Measurements from ENCODE around the gene MCIDAS.

MCIDAS gene

DNA sequence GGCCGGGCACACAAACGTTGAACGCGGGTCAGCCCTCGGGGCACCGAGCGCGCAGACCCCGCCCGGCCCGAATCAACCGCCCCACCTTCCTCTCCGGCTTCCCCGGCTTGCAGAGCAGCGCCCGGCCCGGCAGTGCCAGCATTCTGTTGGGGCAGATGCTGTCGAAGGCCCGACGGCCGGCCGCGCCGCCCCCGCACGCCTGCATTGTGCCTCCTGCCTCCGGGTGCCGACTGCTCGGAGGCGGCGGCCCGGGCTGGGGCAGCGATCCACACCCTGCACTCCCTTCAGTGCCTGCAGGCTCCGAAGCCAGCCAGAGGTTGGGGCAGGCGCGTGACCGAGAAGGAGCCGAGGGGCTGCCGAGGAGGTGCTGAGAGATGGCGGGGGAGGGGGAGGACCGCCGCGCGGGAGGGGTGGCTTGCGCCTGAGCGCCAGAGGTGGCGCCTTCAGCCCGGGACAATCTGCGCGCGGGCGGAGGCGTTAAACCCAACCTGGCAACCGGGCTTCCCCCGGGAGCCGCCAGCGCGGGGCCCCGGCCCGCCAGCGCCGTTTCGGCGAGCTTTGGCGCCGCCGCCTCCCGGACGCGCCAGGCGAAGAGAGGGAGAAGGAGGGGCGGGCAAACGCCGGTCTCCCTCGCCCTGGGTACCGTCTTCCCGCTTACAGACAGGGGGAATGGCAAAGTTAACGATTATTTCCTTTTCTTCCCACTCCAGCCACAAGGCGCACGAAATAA, at the start of gene MCIDAS:
TSS of gene MCIDAS (minus strand) at position 382 of the 730 bp plus-strand sequence. CDS start at position 205, 177 bp downstream.
- peak; percentile 83 for DNase-seq (ENCODE audit: low spot score)

- peak; percentile 23 for DNase-seq (ENCODE audit: low spot score)
Observed at GRCh38 chr5:55276771-55277170, 49.7 kb upstream of the MCIDAS start.

DNA sequence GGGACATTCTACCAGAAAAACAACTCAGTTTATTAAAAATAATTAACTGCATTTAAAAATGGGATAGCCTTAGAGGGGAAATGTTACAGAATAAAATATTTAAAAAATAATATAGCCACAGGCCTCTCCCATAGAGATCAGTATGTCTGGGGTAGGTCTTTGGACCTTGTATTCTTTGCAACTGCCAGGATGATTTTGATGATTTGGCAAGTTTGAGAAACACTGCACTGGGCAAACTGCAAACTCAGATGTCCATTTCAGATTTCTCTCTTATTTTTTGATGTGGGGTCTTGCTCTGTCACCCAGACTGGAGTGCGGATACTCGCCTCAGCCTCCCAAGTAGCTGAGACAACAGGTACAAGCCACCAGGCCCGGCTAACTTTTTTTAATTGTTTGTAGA, 31.2 kb upstream of the MCIDAS start:
- no peak for DNase-seq (ENCODE audit: low spot score)

- no peak for DNase-seq (ENCODE audit: low spot score)
Observed at GRCh38 chr5:55254802-55255201, 27.7 kb upstream of the MCIDAS start.

GRCh38 chr5:55250064-55250463, 22.9 kb upstream of the MCIDAS start:
- DNase-seq (ENCODE audit: low spot score): no peak

DNA sequence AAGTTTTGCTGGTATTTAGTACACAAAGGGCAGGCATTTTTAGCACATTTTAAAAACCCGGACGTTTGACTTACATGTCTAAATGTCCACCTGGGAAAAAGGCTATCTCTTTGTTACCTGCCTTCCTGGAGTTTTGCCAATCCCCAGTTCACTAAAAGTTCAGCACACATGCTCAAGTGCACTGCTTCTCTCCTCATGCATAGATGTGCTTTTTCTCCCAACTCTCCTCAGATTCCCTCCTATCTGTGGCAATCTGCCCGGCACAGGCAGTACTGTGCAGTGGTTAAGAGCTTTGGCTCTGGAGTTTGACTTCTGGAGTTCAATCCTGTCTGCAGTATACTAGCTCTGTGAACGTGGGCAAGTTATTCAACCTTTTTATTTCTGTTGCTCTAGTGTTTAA, 14.6 kb upstream of the MCIDAS start:
- no peak for DNase-seq (ENCODE audit: low spot score)

DNA sequence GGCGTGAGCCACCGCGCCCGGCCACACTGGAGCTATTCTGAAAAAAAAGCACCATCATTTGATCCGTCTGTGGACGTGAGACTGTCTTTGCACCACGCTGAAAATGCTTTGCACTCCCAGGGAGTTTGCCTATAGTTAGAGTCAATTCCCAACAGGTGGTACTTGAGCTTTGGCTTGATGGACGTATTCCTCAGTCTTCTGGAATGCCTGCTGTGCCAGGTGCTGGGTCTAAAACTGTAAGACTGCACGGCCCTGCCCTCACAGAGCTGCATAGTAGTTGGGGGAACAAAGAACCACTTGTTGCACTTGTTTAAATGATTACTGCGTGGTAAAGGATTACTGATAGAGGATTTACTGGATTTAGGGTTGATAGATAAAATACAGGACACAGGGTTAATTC, 9.7 kb upstream of the MCIDAS start:
- DNase-seq (ENCODE audit: low spot score): no peak

- DNase-seq (ENCODE audit: low spot score): peak; percentile 68
Observed at GRCh38 chr5:55234121-55234700, 7.1 kb upstream of the MCIDAS start.

DNA sequence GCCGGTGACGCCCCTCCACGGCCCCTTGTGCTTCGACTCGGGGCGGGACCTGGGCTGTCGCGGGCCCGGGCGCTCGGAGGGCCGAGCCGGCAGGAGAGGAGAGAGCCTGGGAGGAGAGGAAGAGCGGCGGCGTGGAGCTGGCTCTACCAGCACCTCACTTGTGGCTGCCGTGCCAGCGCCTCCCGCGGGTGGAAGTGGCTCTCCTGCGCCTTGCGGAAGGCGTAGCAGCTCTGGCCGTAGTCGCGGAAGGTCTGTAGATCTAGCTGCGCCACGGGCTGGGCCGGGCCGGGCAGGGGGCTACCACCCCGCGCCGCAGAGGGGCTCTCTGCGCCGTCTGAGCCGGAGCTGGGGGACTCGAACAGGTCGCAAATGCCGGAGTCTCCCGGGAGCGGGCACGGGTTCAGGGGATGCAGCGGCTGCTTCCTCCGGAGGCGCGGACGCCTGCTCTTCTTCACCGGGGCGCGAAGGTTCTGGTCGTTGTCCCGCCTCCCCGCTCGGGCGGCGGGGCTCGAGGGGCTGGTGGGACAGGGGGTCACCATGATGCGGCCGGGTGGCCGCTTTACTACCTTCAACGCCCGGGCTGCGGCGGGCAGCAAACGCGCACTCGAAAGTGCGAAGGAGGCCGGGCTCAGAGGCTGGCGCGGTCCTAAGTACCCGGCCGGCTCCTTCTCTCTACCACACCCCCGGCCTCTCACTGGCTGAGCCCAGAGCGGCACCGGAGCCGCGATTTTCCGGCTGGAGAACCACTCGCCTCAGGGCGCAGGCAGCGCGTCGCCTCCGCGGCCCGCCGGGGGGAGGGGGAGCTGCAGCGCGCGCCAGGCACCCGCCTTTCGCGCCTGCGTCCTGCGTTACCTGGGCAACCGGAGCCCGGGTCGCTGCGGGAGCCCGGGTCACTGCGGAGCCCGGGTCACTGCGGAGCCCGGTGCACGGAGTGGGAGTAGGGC, 6.1 kb upstream of the MCIDAS start, which contains the start of gene CCNO:
TSS of gene CCNO (minus strand) at position 624 of the 944 bp plus-strand sequence. CDS start at position 539, 85 bp downstream.
- DNase-seq (ENCODE audit: low spot score): peak; percentile 88

DNA sequence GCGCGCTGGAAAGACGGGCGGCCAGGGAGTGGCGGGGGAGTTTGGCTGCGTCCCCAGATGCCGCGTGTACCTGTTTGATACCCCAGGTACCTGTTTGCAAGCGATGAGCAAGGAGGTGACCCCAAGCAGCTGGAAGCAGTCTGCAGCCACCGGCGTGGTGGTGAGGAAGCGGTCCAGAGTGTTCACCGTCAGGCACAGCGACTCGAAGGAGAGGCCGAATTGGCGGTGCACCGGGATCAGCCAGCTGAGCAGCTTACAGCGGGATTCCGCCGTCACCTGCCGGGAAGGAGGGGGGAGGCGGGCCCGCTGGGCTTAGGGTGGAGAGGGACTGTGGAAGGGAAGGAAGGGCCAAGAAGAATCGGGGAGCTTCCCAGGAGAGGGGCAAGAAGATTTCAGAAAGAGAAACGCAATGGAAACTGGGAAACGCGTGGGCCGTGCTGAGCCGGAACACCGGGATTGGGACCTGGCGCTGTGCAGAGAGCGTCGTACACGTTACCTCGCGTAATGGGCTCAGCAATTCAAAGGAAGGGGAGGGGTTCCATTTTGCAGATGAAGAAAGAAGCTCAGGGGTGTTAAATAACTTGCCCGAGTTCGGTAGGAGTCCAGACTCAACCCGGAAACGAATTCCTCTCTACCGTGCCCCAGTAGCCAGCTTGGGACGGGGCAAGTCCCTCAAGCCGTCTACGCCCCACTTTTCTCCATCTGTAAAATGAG, 5.3 kb upstream of the MCIDAS start:
- DNase-seq (ENCODE audit: low spot score): peak; percentile 79

DNA sequence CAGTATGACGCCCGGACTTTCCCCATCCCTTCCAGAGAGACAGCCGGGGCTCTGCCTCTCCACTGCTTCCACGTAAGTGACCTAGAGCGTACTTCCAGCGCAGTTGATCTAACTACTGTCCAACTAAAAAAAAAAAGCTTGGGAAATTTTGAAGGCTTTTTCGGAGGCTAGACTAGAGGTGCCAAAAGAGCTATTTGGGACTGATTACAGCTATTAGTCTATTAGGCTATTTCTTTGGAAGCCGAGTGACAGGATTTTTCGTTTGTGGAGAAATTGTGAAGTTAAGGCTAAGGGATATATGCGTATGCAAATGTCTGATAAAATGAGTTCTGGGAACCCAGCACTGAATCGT, 4.8 kb upstream of the MCIDAS start:
- DNase-seq (ENCODE audit: low spot score): peak; percentile 40

DNA sequence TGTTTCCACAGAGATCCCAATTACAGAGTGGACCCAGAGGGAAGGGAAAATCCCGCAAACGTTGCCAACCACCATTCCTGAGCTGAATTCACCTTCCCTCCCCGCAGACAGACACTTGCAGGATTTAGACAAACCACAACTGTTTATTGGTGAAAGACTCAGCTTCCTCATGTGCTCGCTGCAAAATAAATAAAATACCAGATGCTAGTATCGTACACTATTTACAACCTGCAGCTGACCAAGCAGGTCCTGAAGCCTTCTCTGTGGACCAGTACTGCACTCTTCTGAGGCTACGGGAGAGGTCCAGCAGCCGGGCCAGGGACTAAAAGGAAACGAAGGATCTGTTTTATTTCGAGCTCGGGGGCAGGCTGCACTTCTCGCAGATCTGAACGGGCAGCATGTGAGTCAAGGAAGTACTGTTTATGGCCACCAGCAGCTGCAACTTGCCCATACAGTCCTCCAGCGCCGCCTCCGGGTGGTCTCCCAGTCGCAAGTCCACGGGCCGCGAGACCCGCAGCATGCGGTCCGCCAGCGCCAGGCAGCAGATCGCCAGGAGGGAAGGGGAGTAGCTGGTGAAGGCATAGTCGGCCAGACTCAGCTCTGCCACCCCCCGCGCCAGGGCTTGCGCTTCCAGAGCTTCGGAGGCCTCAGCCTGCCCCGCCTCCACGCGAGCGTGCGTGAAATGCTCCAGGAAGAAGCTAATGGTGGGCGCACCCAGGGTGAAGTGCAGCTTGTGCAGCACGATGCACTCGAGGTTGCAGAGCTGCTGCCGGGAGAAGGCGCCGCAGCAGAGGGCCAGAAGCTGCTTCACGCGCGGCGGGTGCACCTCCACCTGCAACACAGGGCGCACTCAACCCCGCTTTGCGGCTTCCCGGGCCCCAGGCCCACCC, 4.2 kb upstream of the MCIDAS start:
- peak; percentile 83 for DNase-seq (ENCODE audit: low spot score)

- DNase-seq (ENCODE audit: low spot score): no peak
Observed at GRCh38 chr5:55230086-55230629, 3.0 kb upstream of the MCIDAS start.

DNA sequence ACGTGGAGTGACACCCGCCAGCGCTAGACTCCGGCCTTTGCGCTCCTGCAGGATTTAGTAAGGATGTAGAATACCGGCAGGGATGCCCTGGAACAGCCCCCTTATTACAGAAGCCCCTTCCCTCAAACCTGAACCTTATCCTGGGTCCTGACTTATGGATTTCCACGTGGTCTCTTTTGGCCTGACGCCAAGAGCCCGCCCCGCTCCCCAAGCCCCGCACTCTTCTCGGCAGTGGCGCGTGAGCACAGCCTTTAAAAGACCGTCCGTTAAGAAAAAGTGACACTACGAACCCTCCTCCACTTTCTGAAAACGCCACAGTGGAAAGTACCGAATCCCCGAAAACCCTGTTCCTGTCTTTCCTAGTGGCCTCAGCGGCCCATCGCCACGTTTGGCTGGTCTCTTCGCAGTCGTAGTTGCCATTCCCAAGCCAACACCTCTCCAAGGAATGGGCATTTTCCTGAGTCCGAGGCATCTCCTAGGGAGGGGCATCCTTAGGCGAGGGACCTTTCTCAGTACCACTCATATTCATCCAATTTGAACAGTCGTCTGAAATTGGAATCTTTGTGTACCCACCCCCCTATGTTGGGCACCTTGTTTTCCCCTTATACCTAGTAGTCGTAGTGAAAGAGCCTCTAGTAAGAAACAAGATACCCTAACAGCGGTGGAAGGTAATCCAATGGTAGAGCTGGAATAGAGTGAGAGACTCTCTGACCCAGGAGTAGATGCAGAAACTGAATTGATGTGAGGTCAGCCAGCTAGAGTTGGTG, 732 bp upstream of the MCIDAS start:
- no peak for DNase-seq (ENCODE audit: low spot score)

GRCh38 chr5:55226027-55226933, 835 bp downstream of the MCIDAS start:
- DNase-seq (ENCODE audit: low spot score): peak; percentile 89

GRCh38 chr5:55225346-55225745, 1.8 kb downstream of the MCIDAS start:
- DNase-seq (ENCODE audit: low spot score): no peak

GRCh38 chr5:55223812-55224240, 3.3 kb downstream of the MCIDAS start:
- no peak for DNase-seq (ENCODE audit: low spot score)

- DNase-seq (ENCODE audit: low spot score): no peak
Observed at GRCh38 chr5:55222985-55223811, 3.9 kb downstream of the MCIDAS start.
